K562 (cell line): ENCODE results near the gene CLIC1. TPM values are rescaled to one million over a fixed set of nuclear protein-coding genes. Genes with fewer than 3 reads are reported as not detected.

Source experiments
- BCL6 ChIP-seq: fragments of 250-450 bp; sonication (Bioruptor Pico); IDR thresholded peaks from 2 replicates; pipeline ENCODE4 v1.4.0; 2020
- CCNT2 ChIP-seq: IDR thresholded peaks from 2 replicates; pipeline ENCODE4 v1.6.1; 2011; ENCODE audit warnings: borderline replicate concordance, low read depth, mild to moderate bottlenecking, moderate library complexity, mixed read lengths, low read length; ENCODE audit not compliant: insufficient read length; ENCODE audit errors: extremely low read depth
- CHCHD3 ChIP-seq: fragments of 250-450 bp; sonication (Bioruptor Pico); IDR thresholded peaks from 2 replicates; pipeline ENCODE4 v2.1.2; 2022; ENCODE audit warnings: mild to moderate bottlenecking
- E2F8 ChIP-seq: fragments of 450-650 bp; IDR thresholded peaks from 2 replicates; pipeline ENCODE4 v1.7.1; 2018; ENCODE audit warnings: mild to moderate bottlenecking, low read depth; ENCODE audit not compliant: partially characterized antibody
- FOXA1 ChIP-seq: fragments of 450-650 bp; IDR thresholded peaks from 2 replicates; pipeline ENCODE4 v1.6.1; 2016; ENCODE audit warnings: mild to moderate bottlenecking, borderline replicate concordance
- FOXO4 ChIP-seq: fragments of 450-650 bp; formaldehyde crosslinking; IDR thresholded peaks from 2 replicates; pipeline ENCODE4 v1.4.0; 2020; ENCODE audit warnings: mild to moderate bottlenecking, moderate library complexity
- HDAC6 ChIP-seq: IDR thresholded peaks from 2 replicates; pipeline ENCODE4 v1.6.1; 2012; ENCODE audit warnings: low read depth, mild to moderate bottlenecking, control low read depth, inconsistent platforms, low read length, moderate library complexity
- KDM2B ChIP-seq: fragments of 250-450 bp; sonication (Bioruptor Pico); IDR thresholded peaks from 2 replicates; pipeline ENCODE4 v1.8.0; 2021; ENCODE audit warnings: mild to moderate bottlenecking, moderate library complexity
- KDM5B ChIP-seq: fragments of 200-600 bp; sonication (generic); IDR thresholded peaks from 2 replicates; pipeline ENCODE4 v1.6.1; 2012; ENCODE audit warnings: low read depth, mild to moderate bottlenecking, moderate library complexity, low read length, control low read depth, inconsistent platforms; ENCODE audit not compliant: insufficient replicate concordance
- LCOR ChIP-seq: sonication (generic); formaldehyde crosslinking; IDR thresholded peaks from 2 replicates; pipeline ENCODE4 v1.8.0; 2022; ENCODE audit warnings: mild to moderate bottlenecking, missing genetic modification reagents
- MBD2 ChIP-seq: sonication (generic); IDR thresholded peaks from 2 replicates; pipeline ENCODE4 v1.6.1; 2016; ENCODE audit warnings: low read depth, borderline replicate concordance
- NBN ChIP-seq: fragments of 450-650 bp; IDR thresholded peaks from 2 replicates; pipeline ENCODE4 v1.6.1; 2016; ENCODE audit warnings: low read depth, mild to moderate bottlenecking
- NFYB ChIP-seq: IDR thresholded peaks from 2 replicates; pipeline ENCODE4 v1.6.1; 2011; ENCODE audit warnings: mild to moderate bottlenecking, moderate library complexity; ENCODE audit not compliant: insufficient read length; ENCODE audit errors: extremely low read depth
- NR2C2 ChIP-seq, 2 experiments: fragments of 200-800 bp in 1 of 2; sonication (Bioruptor generic) in 1 of 2; sonication (generic) in 1 of 2; formaldehyde crosslinking in 1 of 2; IDR thresholded peaks; 2 replicates each; pipeline versions ENCODE4 v1.6.1 to v1.8.0; 2016 to 2022; ENCODE audit warnings: mild to moderate bottlenecking in 1 of 2, missing compliant biosample characterization in 1 of 2, missing genetic modification characterization in 1 of 2, missing genetic modification reagents in 1 of 2
- PBX2 ChIP-seq, 2 experiments: IDR thresholded peaks in 1 of 2; conservative IDR thresholded peaks in 1 of 2; 2 replicates each; pipeline ENCODE4 v1.6.1; 2016; ENCODE audit warnings: low read depth in 2 of 2, mild to moderate bottlenecking in 1 of 2, missing compliant biosample characterization in 1 of 2, missing genetic modification characterization in 1 of 2, moderate library complexity in 1 of 2
- PTBP1 ChIP-seq: fragments of 200-400 bp; formaldehyde crosslinking; IDR thresholded peaks from 2 replicates; pipeline ENCODE4 v1.6.1; 2017; ENCODE audit warnings: low read depth, low read length
- TGIF2 ChIP-seq: sonication (generic); formaldehyde crosslinking; IDR thresholded peaks from 2 replicates; pipeline ENCODE4 v1.8.1; 2022; ENCODE audit warnings: mild to moderate bottlenecking, missing genetic modification reagents, moderate library complexity
- U2AF2 ChIP-seq: fragments of 200-400 bp; formaldehyde crosslinking; optimal IDR thresholded peaks from 2 replicates; pipeline ENCODE3; 2017; ENCODE audit warnings: low read depth, mild to moderate bottlenecking, low read length
- ZNF134 ChIP-seq: fragments of 250-450 bp; sonication (Bioruptor Pico); conservative IDR thresholded peaks from 2 replicates; pipeline ENCODE4 v1.4.0; 2020
- ZNF184 ChIP-seq: sonication (generic); formaldehyde crosslinking; IDR thresholded peaks from 2 replicates; pipeline ENCODE4 v1.5.0; 2020; ENCODE audit warnings: missing genetic modification reagents
- ZNF696 ChIP-seq: fragments of 250-450 bp; sonication (Bioruptor Pico); conservative IDR thresholded peaks from 2 replicates; pipeline ENCODE4 v1.4.0; 2020; ENCODE audit warnings: mild to moderate bottlenecking, moderate library complexity
- polyA plus RNA-seq, 8 experiments: library from polyadenylated mRNA; depleted of rRNA in 4 of 8; stranded (reverse) in 5 of 8; unstranded in 3 of 8; fragments of >200 nt; fragmentation: Nextera tagmentation in 2 of 8; fragmentation: Illumina TruSeq in 1 of 8; extraction: Ambion mirVana in 2 of 8; extraction: Trizol in 1 of 8; gene quantifications; 2 replicates each; pipeline versions ENCODE4 v1.2.1 to v1.2.3, GENCODE V29; 2011 to 2014; ENCODE audit warnings: inconsistent platforms in 1 of 8, missing spikeins in 1 of 8
- total RNA-seq, 7 experiments: library from RNA; depleted of rRNA in 6 of 7; stranded (reverse); fragments of >200 nt in 6 of 7; fragmentation: Illumina TruSeq in 2 of 7; extraction: Trizol in 2 of 7; gene quantifications; 2 replicates each; pipeline versions ENCODE4 v1.2.1 to v1.2.3, GENCODE V29; 2011 to 2021; ENCODE audit warnings: low replicate concordance in 1 of 7

Gene CLIC1
- total and polyA plus RNA-seq, 9 of the 15 experiments (the other 6 are each of a cell fraction or from before 2014, with no cell fraction given) = 1,267 to 2,419 (median 1,808) TPM

- TF ChIP-seq FOXO4 (peak; percentile 44; the same call in 1 of the 2 replicates), ZNF184 (CRISPR knock-in tag) (no peak), ZNF134 (CRISPR knock-in tag) (peak; percentile 20; the same call in 1 of the 2 replicates), CHCHD3 (CRISPR knock-in tag) (peak; percentile 82; the same call in 1 of the 2 replicates), NR2C2 (CRISPR knock-in tag; IDR thresholded peaks at IDR 0.05) (peak; percentile 68; the same call in 1 of the 2 replicates), NR2C2 (tag; IDR thresholded peaks at IDR 0.05) (peak; percentile 95), TGIF2 (CRISPR knock-in tag) (no peak), LCOR (CRISPR knock-in tag) (peak; percentile 98), MBD2 (peak; percentile 94), PBX2 (CRISPR knock-in tag; IDR thresholded peaks at IDR 0.05; ENCODE audit: low read depth) (no peak), PBX2 (tag; conservative IDR thresholded peaks at IDR 0.05; ENCODE audit: low read depth) (peak; percentile 53; the same call in 1 of the 2 replicates), U2AF2 (no peak), ZNF696 (no peak), KDM5B (no peak), E2F8 (peak; percentile 74), FOXA1 (no peak), BCL6 (CRISPR knock-in tag) (0 out of 2 replicates have a peak, but pooled peaks have one; percentile 38), CCNT2 (peak; percentile 98), KDM2B (CRISPR knock-in tag) (no peak), PTBP1 (peak; percentile 79), HDAC6 (0 out of 2 replicates have a peak, but pooled peaks have one; percentile 43), NFYB (no peak), NBN (peak; percentile 97)
Observed at GRCh38 chr6:31776989-31777666, 40.8 kb upstream of the CLIC1 start, which contains the start of gene VWA7 (continued).
